ENCODE results near the gene PHACTR3.

PHACTR3 gene

GRCh38 chr20:59824711-59825562 is 220.6 kb downstream of the PHACTR3 start:
- Histone ChIP-seq H3K9ac (ENCODE audit: low read depth in 1 of 2, low read length in 2 of 2) (no peak overlapping the region), H3K9me3 (ENCODE audit: control insufficient read depth in 1 of 2, low read length in 2 of 2) (no peaks in the 10 kb centered on the region), H3K36me3 (ENCODE audit: control insufficient read depth in 1 of 2, insufficient read depth in 2 of 2, low read length in 2 of 2) (no peaks in the 10 kb centered on the region), H3K27me3 (ENCODE audit: control insufficient read depth in 1 of 2, insufficient read depth in 2 of 2, low read length in 2 of 2) (no peaks in the 10 kb centered on the region), H3K27ac (ENCODE audit: low read depth, low read length) (no peak overlapping the region), H3K4me1 (ENCODE audit: control insufficient read depth in 1 of 2, insufficient read depth in 2 of 2, low read length in 2 of 2) (peaks cover 24 to 30% of the 10 kb centered on the region in 2 donors), H3K4me3 (ENCODE audit: low read depth in 1 of 2, low read length in 2 of 2) (no peak overlapping the region)

DNA sequence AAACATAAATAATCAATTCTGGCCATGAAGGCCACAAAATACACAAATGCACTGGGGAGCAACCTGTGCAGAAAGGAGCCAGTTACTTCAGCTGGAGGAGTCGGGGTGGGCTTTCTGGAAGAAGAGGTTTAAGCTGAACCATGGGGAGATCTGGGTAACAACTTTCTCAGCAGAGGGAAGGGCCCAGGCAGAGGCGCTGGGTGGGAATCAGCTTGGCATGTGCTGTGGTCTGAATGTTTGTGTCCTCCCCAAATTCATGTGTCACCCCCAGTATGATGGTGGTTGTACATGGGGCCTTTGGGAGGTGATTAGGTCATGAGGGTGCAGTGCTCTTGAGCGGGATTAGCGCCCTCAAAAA is 221.2 kb downstream of the PHACTR3 start:
- no peak overlapping the region for H3K9ac ChIP-seq (ENCODE audit: low read depth in 1 of 2, low read length in 2 of 2)
- H3K27ac ChIP-seq (ENCODE audit: low read depth, low read length), result no peak overlapping the region
- H3K36me3 ChIP-seq (ENCODE audit: control insufficient read depth in 1 of 2, insufficient read depth in 2 of 2, low read length in 2 of 2), result no peaks in the 10 kb centered on the region
- H3K4me1 ChIP-seq (ENCODE audit: control insufficient read depth in 1 of 2, insufficient read depth in 2 of 2, low read length in 2 of 2), result peaks cover 24 to 30% of the 10 kb centered on the region in 2 donors
- H3K4me3 ChIP-seq (ENCODE audit: low read depth in 1 of 2, low read length in 2 of 2), result no peak overlapping the region
- no peaks in the 10 kb centered on the region for H3K9me3 ChIP-seq (ENCODE audit: control insufficient read depth in 1 of 2, low read length in 2 of 2)
- H3K27me3 ChIP-seq (ENCODE audit: control insufficient read depth in 1 of 2, insufficient read depth in 2 of 2, low read length in 2 of 2), result no peaks in the 10 kb centered on the region

DNA sequence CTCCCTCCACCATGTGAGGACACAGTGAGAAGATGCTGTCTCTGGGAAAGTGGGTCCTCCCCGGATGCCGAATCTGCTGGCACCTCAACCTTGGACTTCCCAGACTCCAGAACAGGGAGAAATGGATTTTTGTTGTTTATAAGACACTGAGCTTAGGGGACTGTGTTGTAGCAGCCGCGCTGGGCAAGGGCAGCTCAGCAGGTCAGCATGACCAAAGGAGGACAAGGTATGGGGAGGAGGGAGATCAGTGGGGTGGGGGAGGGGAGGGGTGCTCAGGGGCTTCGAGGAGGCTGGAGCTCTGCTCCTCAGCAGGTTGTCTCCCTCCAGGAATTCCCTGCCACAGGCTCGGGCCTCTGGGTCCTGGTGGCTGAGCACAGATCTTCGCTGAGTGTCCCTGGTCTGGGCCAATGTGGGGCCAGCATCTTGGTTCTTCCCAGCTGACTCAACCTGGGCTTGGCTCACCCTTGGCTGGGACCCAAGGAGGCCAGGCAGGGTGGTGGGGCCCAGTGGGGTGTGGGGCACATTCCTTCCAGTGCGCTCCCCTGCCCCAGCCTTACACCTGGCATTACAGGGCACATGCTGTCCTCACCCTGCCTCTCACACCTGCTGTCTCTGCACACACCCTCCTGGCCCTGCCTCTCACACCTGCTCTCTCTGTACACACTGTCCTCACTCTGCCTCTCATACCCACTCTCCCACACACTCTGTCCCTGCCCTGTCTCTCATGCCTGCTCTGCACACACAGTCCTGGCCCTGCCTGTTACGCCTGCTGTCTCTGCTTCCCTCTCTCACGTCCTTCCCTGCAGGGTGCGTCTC is 221.8 kb downstream of the PHACTR3 start:
- Histone ChIP-seq H3K4me1 (ENCODE audit: control insufficient read depth in 1 of 2, insufficient read depth in 2 of 2, low read length in 2 of 2) (peaks cover 24 to 25% of the 10 kb centered on the region in 2 donors), H3K27me3 (ENCODE audit: control insufficient read depth in 1 of 2, insufficient read depth in 2 of 2, low read length in 2 of 2) (no peaks in the 10 kb centered on the region), H3K9ac (ENCODE audit: low read depth in 1 of 2, low read length in 2 of 2) (peak overlapping the region in 1 of 2 donors; percentile 35), H3K9me3 (ENCODE audit: control insufficient read depth in 1 of 2, low read length in 2 of 2) (no peaks in the 10 kb centered on the region), H3K27ac (ENCODE audit: low read depth, low read length) (peak overlapping the region; percentile 39), H3K4me3 (ENCODE audit: low read depth in 1 of 2, low read length in 2 of 2) (no peak overlapping the region), H3K36me3 (ENCODE audit: control insufficient read depth in 1 of 2, insufficient read depth in 2 of 2, low read length in 2 of 2) (no peaks in the 10 kb centered on the region)

GRCh38 chr20:59827138-59828056 is 223.1 kb downstream of the PHACTR3 start:
- no peaks in the 10 kb centered on the region for H3K36me3 ChIP-seq (ENCODE audit: control insufficient read depth in 1 of 2, insufficient read depth in 2 of 2, low read length in 2 of 2)
- H3K4me3 ChIP-seq (ENCODE audit: low read depth in 1 of 2, low read length in 2 of 2), result peak overlapping the region in 1 of 2 donors; percentile 6
- no peak overlapping the region for H3K9ac ChIP-seq (ENCODE audit: low read depth in 1 of 2, low read length in 2 of 2)
- peaks cover 24 to 25% of the 10 kb centered on the region in 2 donors for H3K4me1 ChIP-seq (ENCODE audit: control insufficient read depth in 1 of 2, insufficient read depth in 2 of 2, low read length in 2 of 2)
- no peaks in the 10 kb centered on the region for H3K9me3 ChIP-seq (ENCODE audit: control insufficient read depth in 1 of 2, low read length in 2 of 2)
- H3K27me3 ChIP-seq (ENCODE audit: control insufficient read depth in 1 of 2, insufficient read depth in 2 of 2, low read length in 2 of 2), result no peaks in the 10 kb centered on the region
- H3K27ac ChIP-seq (ENCODE audit: low read depth, low read length), result peak overlapping the region; percentile 39

GRCh38 chr20:59828125-59829053 is 224.0 kb downstream of the PHACTR3 start:
- Histone ChIP-seq H3K27ac (ENCODE audit: low read depth, low read length) (no peak overlapping the region), H3K36me3 (ENCODE audit: control insufficient read depth in 1 of 2, insufficient read depth in 2 of 2, low read length in 2 of 2) (no peaks in the 10 kb centered on the region), H3K9ac (ENCODE audit: low read depth in 1 of 2, low read length in 2 of 2) (no peak overlapping the region)

DNA sequence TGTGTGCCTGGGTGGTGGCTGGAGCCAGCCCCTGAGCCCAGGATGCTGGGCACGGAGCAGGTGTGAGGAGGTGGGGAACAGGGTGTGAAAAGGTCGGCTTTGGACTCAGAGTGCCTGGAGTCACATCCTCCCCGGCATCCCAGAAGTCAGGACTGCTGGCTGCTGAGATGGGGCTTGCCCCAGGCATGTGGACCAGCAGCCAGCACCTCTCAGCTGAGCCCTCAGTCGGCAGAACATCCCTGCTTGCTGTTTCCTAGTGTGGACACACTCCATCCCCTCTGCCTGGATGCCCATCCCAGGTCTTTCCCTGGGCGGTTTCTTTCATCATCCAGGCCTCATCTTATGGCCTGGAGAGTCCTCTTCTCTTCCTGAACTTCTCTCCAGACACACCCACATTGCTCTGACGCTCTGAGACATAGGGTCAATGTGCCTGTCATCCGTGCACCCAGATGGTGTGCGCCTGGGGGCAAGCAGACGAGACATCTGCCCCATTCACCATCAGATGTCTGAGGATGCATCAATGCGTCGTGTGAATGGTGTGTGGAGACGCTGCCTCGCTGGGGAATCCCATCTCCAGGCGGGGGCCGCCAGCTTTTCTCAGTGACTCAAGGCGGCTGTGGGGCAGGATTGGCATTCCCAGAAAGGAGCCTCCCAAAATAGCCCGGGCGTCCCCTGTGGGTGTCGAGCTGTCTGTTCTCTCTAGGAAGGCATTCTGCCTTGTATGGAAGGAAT is 224.9 kb downstream of the PHACTR3 start:
- Histone ChIP-seq H3K4me3 (ENCODE audit: low read depth in 1 of 2, low read length in 2 of 2) (no peak overlapping the region), H3K27ac (ENCODE audit: low read depth, low read length) (no peak overlapping the region), H3K4me1 (ENCODE audit: control insufficient read depth in 1 of 2, insufficient read depth in 2 of 2, low read length in 2 of 2) (peaks cover 24 to 25% of the 10 kb centered on the region in 2 donors), H3K9ac (ENCODE audit: low read depth in 1 of 2, low read length in 2 of 2) (no peak overlapping the region), H3K27me3 (ENCODE audit: control insufficient read depth in 1 of 2, insufficient read depth in 2 of 2, low read length in 2 of 2) (no peaks in the 10 kb centered on the region), H3K9me3 (ENCODE audit: control insufficient read depth in 1 of 2, low read length in 2 of 2) (no peaks in the 10 kb centered on the region), H3K36me3 (ENCODE audit: control insufficient read depth in 1 of 2, insufficient read depth in 2 of 2, low read length in 2 of 2) (no peaks in the 10 kb centered on the region)

More at GRCh38 chr20:59828125-59829053, 224.0 kb downstream of the PHACTR3 start:
- Histone ChIP-seq H3K4me1 (ENCODE audit: control insufficient read depth in 1 of 2, insufficient read depth in 2 of 2, low read length in 2 of 2) (peaks cover 24 to 25% of the 10 kb centered on the region in 2 donors), H3K4me3 (ENCODE audit: low read depth in 1 of 2, low read length in 2 of 2) (no peak overlapping the region), H3K27me3 (ENCODE audit: control insufficient read depth in 1 of 2, insufficient read depth in 2 of 2, low read length in 2 of 2) (no peaks in the 10 kb centered on the region), H3K9me3 (ENCODE audit: control insufficient read depth in 1 of 2, low read length in 2 of 2) (no peaks in the 10 kb centered on the region)

DNA sequence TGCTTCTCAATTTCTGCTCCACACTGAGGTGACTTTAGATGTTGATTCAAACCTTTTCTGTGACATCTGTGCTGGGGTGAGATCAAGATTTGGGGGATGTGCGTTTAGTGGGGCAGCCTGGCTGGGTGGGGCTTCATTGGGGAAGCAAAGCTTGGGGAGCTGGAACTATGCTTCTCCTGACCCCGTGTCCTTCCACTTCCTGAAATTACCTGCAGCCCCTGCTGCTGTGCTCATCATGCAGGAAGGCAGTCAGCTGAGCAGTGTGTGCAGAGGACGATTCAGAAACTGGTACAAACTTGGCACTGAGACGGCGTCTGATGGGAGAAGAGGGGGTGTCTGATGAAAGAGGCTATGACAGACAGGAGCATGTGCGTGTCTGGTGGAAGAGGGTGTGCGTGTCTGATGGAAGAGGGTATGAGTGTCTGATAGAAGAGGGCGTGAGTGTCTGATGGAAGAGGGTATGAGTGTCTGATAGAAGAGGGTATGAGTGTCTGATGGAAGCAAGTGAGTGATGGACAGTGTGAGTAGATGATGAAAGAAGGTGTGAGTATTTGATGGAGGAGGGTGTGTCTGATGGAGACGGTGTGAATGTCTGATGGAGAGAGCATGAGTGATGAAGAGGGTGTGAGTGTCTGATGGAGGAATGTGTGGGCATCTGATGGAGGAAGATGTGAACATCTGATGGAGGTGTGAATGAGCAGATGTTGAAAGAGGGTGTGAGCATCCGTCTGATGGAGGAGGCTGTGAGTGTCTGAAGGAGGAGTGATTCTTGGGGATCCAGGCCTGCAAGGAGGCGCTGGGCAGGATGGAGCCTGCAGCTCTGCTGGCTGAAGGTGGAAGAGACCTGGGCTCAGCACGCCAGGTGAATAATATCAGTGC is 225.7 kb downstream of the PHACTR3 start:
- no peak overlapping the region for H3K27ac ChIP-seq (ENCODE audit: low read depth, low read length)
- no peaks in the 10 kb centered on the region for H3K27me3 ChIP-seq (ENCODE audit: control insufficient read depth in 1 of 2, insufficient read depth in 2 of 2, low read length in 2 of 2)
- no peaks in the 10 kb centered on the region for H3K9me3 ChIP-seq (ENCODE audit: control insufficient read depth in 1 of 2, low read length in 2 of 2)
- H3K9ac ChIP-seq (ENCODE audit: low read depth in 1 of 2, low read length in 2 of 2), result no peak overlapping the region
- H3K36me3 ChIP-seq (ENCODE audit: control insufficient read depth in 1 of 2, insufficient read depth in 2 of 2, low read length in 2 of 2), result no peaks in the 10 kb centered on the region
- H3K4me1 ChIP-seq (ENCODE audit: control insufficient read depth in 1 of 2, insufficient read depth in 2 of 2, low read length in 2 of 2), result peaks cover 19 to 24% of the 10 kb centered on the region in 2 donors
- H3K4me3 ChIP-seq (ENCODE audit: low read depth in 1 of 2, low read length in 2 of 2), result no peak overlapping the region

GRCh38 chr20:59830665-59831023 is 226.3 kb downstream of the PHACTR3 start:
- Histone ChIP-seq H3K4me3 (ENCODE audit: low read depth in 1 of 2, low read length in 2 of 2) (no peak overlapping the region), H3K9ac (ENCODE audit: low read depth in 1 of 2, low read length in 2 of 2) (no peak overlapping the region), H3K27ac (ENCODE audit: low read depth, low read length) (no peak overlapping the region), H3K9me3 (ENCODE audit: control insufficient read depth in 1 of 2, low read length in 2 of 2) (no peaks in the 10 kb centered on the region), H3K36me3 (ENCODE audit: control insufficient read depth in 1 of 2, insufficient read depth in 2 of 2, low read length in 2 of 2) (no peaks in the 10 kb centered on the region), H3K4me1 (ENCODE audit: control insufficient read depth in 1 of 2, insufficient read depth in 2 of 2, low read length in 2 of 2) (peaks cover 18 to 24% of the 10 kb centered on the region in 2 donors), H3K27me3 (ENCODE audit: control insufficient read depth in 1 of 2, insufficient read depth in 2 of 2, low read length in 2 of 2) (no peaks in the 10 kb centered on the region)
